Subcutaneous adipose tissue (tissue), 4 donors: ENCODE measurements around the gene STARD13. TPM values are rescaled to one million over a fixed set of nuclear protein-coding genes. Genes with fewer than 3 reads are reported as not detected.

Source experiments
- CTCF ChIP-seq: fragments of 450-650 bp; IDR thresholded peaks from one replicate; pipeline ENCODE4 v1.5.1; 2016; ENCODE audit warnings: low read depth, mild to moderate bottlenecking, control low read depth, antibody characterized with exemption, moderate library complexity
- total RNA-seq, 4 donors: library from RNA; depleted of rRNA; stranded (reverse); fragments of >200 nt; gene quantifications; one replicate each; pipeline ENCODE4 v1.1.0, GENCODE V29; 2016

STARD13 gene
- total RNA-seq, 4 donors from 2014 or later = 42.9 to 67.8 (median 55.3) TPM

- no peak for TF ChIP-seq CTCF
Observed at GRCh38 chr13:33191425-33192210, 93.9 kb downstream of the STARD13 start.

- no peak for TF ChIP-seq CTCF
Observed at GRCh38 chr13:33189470-33189869, 96.1 kb downstream of the STARD13 start.

GRCh38 chr13:33188093-33188882, 97.3 kb downstream of the STARD13 start:
- no peak for TF ChIP-seq CTCF

- TF ChIP-seq CTCF = no peak
Observed at GRCh38 chr13:33186861-33187291, 98.7 kb downstream of the STARD13 start.

- no peak for TF ChIP-seq CTCF
Observed at GRCh38 chr13:33185853-33186252, 99.7 kb downstream of the STARD13 start.

GRCh38 chr13:33184530-33184929, 101.0 kb downstream of the STARD13 start:
- TF ChIP-seq CTCF = no peak

- TF ChIP-seq CTCF = no peak
Observed at GRCh38 chr13:33184112-33184490, 101.5 kb downstream of the STARD13 start.
